ENCODE measurements around the gene SPRY4.
"Not testable (repeated sequence)": the region's sequence is repeated elsewhere in the genome, so short reads cannot be mapped to it uniquely, and the experiment has no call there.

SPRY4 gene

GRCh38 chr5:142324871-142325724 lies at the start of gene SPRY4:
Gene SPRY4 (minus strand): TSS chr5:142325021. CDS start chr5:142315108, 9,913 bp downstream.
- peak; percentile 87 for DNase-seq (ENCODE audit: low spot score)

- no peak for DNase-seq (ENCODE audit: low spot score)
These were observed 43.7 kb upstream of the SPRY4 start for GRCh38 chr5:142368529-142368928.

DNA sequence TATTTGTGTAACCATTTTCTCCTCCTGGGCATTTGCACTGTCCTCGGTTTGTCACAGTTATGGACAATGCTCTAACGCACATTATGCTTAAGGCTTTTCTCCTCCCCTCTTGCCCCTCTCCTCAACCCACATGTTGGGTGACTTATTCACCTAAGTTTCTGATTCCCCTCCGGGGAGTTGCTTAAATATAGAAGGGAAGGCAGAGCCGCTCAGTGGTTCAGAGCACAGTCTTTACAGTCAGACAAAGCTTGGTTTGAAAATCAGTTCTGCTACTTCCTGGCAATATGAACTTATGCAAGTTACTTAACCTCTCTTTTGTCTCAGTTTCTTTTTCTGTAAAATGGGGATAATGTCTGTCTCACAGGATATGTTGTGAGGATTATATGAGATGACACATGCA lies 41.2 kb upstream of the SPRY4 start:
- no peak for DNase-seq (ENCODE audit: low spot score)

DNA sequence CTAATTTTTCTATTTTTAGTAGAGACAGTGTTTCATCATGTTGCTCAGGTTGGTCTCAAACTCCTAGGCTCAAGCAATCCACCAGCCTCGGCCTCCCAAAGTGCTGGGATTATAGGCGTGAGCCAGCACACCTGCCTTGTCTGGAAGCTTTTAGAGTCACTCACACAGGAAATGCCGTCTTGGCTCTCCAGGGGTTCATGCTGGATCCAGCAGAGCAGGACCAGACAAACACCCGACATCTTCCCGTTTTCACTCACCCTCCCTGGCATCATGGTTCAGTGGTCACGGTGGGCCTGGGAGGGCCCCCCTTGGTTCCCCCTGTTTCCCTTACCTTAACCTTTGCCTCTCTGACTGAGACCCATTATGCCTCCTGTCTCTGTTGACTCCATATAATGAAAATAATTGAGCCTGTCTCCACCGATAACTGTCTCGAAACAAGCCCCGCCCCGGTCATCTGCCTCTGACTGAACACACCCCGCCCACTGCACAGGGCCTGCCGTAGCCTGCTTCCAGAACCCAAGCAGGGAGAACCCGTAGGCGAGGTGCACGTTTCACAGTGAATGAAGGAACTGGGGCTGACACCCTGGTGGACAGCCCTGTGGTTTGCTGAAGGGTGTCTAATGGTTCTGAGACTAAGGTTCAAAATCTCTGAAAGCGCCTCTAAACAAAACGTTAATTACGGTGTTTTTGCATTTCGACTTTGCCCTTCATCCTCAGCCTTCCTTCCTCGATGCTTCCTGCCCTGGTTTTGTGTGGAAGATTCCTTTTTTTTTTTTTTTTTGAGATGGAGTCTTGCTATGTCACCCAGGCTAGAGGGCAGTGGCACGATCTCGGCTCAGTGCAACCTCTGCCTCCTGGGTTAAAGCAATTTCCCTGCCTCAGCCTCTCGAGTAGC lies 39.7 kb upstream of the SPRY4 start:
- DNase-seq (ENCODE audit: low spot score) = peak; percentile 50

DNA sequence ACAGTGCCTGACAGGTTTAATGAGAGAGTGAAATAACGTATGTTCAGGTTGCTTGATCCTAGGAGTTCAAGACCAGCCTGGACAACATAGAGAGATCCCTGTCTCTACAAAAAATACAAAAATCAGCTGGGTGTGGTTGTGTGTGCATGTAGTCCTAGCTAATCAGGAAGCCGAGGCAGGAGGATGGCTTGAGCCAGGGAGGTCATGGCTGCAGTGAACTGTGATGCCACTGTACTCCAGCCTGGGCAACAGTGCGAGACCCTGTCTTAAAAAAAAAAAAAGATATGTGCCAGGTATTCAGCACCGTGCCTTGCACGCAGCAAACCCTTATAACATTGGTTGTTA lies 38.8 kb upstream of the SPRY4 start:
- DNase-seq (ENCODE audit: low spot score) = no peak

DNA sequence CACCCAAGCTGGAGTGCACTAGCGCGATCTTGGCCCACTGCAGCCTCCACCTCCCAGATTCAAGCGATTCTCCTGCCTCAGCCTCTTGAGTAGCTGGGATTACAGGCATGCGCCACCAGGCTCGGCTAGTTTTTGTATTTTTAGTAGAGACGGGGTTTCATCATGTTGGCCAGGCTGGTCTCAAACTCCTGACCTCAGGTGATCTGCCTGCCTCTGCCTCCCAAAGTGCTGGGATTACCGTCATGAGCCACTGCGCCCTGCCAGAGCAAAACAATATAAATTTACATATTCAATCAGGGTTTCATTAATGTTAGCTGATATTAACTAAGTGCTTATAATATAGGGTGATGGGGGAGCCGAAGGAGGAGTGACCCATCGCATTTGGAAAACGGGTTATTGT lies 37.4 kb upstream of the SPRY4 start:
- not testable (repeated sequence) for DNase-seq (ENCODE audit: low spot score)

GRCh38 chr5:142360607-142361120 lies 35.8 kb upstream of the SPRY4 start:
- DNase-seq (ENCODE audit: low spot score) = peak; percentile 26

DNA sequence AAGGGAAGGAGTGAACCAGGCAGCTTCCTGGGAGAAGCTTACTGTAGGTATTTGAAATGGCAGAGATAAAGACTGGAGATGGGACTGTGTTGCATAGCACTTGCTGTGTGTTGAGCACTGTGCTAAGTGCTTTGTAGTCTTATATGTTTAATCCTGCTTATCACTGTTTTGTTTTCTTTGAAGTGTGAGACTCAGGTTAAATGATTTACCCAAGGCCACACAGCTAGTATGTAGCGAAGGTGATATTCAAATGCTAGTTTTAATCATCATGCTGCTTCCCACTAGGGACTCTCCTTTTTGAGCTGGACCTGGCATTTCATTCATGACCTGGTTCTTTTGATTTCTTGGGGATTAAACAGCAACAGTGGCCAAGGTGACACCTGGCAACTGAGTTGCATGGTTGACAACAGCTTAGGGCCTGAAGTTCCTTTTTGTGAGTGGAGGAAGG lies 35.3 kb upstream of the SPRY4 start:
- no peak for DNase-seq (ENCODE audit: low spot score)

- DNase-seq (ENCODE audit: low spot score) = no peak
These were observed 33.8 kb upstream of the SPRY4 start for GRCh38 chr5:142358648-142359047.

GRCh38 chr5:142358121-142358520 lies 33.3 kb upstream of the SPRY4 start:
- no peak for DNase-seq (ENCODE audit: low spot score)

- no peak for DNase-seq (ENCODE audit: low spot score)
These were observed 32.8 kb upstream of the SPRY4 start for GRCh38 chr5:142357469-142358090.

- DNase-seq (ENCODE audit: low spot score) = peak; percentile 89
These were observed 32.1 kb upstream of the SPRY4 start for GRCh38 chr5:142356716-142357468.

DNA sequence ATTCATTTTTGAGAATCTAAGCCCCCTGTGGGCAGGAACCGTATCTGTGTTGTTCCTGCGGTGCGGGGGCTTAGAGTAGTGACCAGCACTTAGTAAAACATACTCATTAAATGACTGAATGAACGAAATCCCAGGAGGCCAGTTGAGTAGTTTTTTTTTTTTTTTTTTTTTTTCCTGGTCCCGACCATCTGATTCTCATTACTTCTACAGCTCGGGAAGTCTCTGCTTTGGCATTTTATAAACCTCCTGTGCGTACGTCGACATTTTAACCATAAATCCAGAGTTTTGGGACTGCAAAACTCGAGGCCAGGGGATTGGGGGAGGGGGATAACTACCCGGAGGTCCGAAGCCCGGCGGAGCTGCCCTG lies 31.5 kb upstream of the SPRY4 start:
- DNase-seq (ENCODE audit: low spot score) = no peak

DNA sequence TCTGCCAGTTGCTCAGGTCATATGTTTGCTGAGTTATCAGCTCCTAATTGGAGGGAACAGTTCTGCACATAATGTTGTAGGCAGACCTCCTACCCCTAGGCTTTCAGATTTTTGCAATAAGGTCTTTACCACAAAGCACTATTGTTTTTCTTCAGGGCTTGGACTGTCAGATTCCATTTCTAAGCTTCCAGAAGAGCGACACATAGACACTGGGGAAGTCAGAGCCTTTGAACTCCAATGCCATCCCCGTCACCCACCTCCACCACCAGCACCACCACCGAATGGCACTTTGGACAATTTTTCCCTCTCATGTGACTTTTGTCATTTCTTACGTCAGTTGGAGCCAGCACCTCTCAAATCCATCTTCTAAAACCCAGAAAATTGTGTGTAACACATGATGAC lies 28.3 kb upstream of the SPRY4 start:
- no peak for DNase-seq (ENCODE audit: low spot score)

DNA sequence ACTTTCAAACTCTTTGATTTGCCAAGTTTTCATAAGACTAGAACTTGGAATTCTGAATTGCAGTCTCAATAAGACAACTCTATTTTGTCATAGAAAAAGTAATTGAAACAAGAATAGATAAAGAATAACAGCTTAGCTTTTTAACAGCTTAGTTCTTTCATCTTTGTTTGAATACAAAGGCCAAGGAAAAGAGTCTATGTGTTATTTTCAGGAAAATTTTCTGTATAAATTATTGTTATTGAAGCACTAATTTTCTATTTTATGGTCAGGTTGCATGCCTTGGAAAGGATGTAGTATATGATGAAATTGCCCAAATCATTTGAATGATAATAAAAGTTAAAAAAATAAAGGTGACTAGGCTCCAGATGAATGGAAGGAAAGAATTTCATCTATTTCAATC lies 25.2 kb upstream of the SPRY4 start:
- DNase-seq (ENCODE audit: low spot score) = no peak

- DNase-seq (ENCODE audit: low spot score) = no peak
These were observed 21.9 kb upstream of the SPRY4 start for GRCh38 chr5:142346706-142347105.

GRCh38 chr5:142344915-142345314 lies 20.1 kb upstream of the SPRY4 start:
- DNase-seq (ENCODE audit: low spot score) = not testable (repeated sequence)

- DNase-seq (ENCODE audit: low spot score) = no peak
These were observed 18.7 kb upstream of the SPRY4 start for GRCh38 chr5:142343531-142343930.

DNA sequence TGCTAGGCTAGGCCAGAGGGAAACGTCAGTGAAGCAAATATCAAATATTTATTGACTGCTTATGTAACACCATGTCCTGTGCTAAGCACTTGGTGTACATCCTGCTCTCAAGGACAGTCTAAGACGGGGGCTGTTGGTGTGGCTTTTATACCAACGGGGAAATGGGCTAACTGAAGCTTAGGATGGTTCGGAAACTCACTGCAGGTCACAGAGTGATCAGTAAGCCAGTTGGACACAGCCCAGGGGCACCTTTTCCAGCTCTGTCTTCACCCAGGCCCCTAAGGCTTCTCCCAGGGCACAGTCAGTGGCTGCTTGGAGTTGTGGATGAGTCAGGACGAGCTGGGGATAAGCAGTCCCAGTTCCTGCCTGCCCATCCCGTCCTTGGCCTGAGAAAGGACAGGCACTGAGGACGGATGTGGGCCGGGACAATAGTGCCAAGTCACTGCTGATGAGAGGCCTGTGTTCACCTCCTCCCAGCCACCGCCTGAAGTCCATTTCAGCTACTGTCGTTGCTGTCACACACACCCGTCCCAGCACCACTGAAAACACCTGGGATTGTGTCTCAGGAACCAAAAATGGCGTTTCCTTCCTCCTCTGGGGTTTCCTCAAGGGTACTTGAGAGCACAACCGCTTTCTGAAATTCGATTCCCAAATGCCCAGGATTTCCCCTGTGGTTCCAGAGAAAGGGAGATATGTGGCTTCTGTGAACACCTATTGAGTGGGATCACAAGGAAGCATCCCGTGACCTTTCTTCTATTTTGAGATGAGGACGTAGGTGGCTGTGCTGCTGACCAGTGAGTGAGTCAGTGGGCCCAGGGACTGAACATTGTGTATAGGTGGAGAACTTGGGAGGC lies 17.5 kb upstream of the SPRY4 start:
- no peak for DNase-seq (ENCODE audit: low spot score)

- no peak for DNase-seq (ENCODE audit: low spot score)
These were observed 15.0 kb upstream of the SPRY4 start for GRCh38 chr5:142339781-142340180.

- no peak for DNase-seq (ENCODE audit: low spot score)
These were observed 9.7 kb upstream of the SPRY4 start for GRCh38 chr5:142334538-142334937.

Measured in iPS-NIHi11 (cell line).